ENCODE measurements around the gene NEAT1.

NEAT1 gene

GRCh38 chr11:65416341-65416824, 6.2 kb upstream of the NEAT1 start:
- no peak for FAIRE-seq
- TF ChIP-seq, protein P1, sequence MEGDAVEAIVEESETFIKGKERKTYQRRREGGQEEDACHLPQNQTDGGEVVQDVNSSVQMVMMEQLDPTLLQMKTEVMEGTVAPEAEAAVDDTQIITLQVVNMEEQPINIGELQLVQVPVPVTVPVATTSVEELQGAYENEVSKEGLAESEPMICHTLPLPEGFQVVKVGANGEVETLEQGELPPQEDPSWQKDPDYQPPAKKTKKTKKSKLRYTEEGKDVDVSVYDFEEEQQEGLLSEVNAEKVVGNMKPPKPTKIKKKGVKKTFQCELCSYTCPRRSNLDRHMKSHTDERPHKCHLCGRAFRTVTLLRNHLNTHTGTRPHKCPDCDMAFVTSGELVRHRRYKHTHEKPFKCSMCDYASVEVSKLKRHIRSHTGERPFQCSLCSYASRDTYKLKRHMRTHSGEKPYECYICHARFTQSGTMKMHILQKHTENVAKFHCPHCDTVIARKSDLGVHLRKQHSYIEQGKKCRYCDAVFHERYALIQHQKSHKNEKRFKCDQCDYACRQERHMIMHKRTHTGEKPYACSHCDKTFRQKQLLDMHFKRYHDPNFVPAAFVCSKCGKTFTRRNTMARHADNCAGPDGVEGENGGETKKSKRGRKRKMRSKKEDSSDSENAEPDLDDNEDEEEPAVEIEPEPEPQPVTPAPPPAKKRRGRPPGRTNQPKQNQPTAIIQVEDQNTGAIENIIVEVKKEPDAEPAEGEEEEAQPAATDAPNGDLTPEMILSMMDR (IDR thresholded peaks at IDR 0.05; ENCODE audit: insufficient read depth, missing control alignments): peak; percentile 90
- DNase-seq (ENCODE audit: insufficient read length, low spot score): peak; percentile 99

GRCh38 chr11:65416841-65417701, 5.5 kb upstream of the NEAT1 start:
- TF ChIP-seq, protein P1 (IDR thresholded peaks at IDR 0.05; ENCODE audit: insufficient read depth, missing control alignments): no peak
- no peak for DNase-seq (ENCODE audit: insufficient read length, low spot score)
- no peak for FAIRE-seq

DNA sequence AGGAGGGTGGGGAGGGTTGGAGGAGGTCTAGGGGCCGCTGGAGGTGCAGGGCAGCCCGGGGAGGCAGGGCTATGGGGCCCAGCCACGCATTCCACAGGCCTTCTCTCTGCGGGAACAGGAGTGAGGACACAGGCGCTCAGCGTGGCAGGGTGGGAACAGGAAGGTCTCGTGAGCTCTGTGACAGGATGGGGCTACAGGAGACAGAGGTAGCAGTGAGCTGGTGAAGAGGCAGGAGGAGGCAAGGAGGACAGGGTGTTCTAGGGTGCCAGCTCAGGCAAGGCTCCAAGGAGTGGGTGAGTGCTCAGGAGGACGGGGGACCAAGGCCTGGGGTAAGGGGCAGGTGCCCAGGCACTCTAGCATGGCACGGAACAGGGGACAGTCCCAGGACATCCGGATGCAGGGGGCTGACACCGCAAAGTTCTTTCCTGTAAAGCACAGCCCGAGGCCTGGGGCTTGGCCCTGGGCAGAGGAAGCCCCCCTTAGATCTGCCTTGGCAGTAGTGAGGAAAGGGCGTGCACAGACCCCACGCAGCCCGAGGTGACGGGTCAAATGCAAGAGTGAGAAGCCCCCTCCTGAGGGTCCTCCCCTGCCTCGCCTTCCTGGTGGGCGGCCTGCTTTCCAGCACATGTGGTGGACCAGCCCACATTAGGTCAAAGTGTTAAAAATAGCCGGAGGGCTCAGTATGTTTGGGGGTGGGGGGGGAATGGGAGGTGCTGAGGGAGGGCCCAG, 4.7 kb upstream of the NEAT1 start:
- DNase-seq (ENCODE audit: insufficient read length, low spot score) (no peak), FAIRE-seq (no peak)
- TF ChIP-seq, protein P1 (IDR thresholded peaks at IDR 0.05; ENCODE audit: insufficient read depth, missing control alignments): no peak

DNA sequence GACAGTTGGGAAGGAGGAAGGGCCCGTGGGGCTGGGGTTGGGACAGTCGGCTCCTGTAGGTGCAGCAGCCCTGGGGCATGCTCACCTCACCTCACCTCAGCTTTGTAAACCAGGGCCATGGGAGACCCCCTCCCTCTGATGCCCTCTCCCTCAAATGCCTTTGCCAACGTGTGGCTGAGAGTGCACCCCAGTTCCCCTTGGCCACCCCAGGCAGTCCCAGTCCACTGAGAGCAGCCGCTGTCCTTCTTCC, 4.2 kb upstream of the NEAT1 start:
- DNase-seq (ENCODE audit: insufficient read length, low spot score) (no peak), FAIRE-seq (no peak)
- TF ChIP-seq, protein P1 (IDR thresholded peaks at IDR 0.05; ENCODE audit: insufficient read depth, missing control alignments): no peak

DNA sequence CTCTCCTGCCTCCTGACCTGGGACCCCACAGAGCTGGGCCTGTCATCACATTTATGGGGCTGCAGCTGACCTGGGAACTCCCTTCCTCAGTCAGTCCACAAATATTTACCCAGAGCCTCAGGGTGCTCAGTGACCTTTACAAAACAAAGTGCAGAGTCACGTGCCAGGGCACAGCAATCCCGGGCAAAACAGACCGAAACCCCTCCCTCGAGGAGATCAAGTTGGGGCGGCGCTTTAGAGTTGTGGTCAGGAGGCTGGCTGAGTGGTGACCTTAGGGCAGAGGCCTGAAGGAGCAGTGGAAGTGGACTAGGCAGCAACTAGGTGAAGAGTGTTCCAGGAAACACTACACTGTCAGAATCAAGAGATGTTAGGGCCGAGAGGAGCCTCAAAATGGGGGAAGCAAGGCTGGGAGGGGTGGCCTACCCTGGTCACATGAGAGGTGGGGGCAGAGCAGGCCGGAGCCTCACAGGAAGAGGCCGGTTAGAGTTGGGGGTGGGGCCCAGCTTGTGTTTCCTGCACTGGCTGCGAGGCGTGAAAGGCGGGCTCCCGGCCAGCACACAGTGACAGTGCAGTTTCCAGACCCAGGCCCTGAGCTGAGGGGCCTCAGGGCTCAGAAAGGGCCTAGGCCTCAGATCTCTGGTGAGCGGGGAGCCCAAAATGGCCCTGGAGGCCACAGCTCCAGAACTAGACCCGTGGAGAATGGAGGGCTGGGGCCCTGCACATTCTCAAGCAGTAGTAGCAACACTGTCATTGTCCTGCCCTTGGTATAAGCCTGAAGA, 3.7 kb upstream of the NEAT1 start:
- no peak for DNase-seq (ENCODE audit: insufficient read length, low spot score)
- no peak for FAIRE-seq
- TF ChIP-seq, protein P1 (IDR thresholded peaks at IDR 0.05; ENCODE audit: insufficient read depth, missing control alignments): no peak

DNA sequence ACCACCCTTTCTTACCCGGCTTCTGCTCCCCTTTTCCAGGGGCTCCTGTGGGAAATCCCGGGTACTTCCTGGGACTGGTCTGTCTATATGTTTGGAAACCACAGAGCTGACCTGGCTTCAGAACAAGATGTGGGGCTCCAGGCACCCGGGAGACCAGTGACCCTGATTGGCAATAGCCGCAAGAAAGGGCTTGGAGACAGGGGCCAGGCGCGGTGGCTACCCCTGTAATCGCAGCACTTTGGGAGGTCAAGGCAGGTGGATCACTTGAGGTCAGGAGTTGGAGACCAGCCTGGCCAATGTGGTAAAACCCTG, 3.2 kb upstream of the NEAT1 start:
- DNase-seq (ENCODE audit: insufficient read length, low spot score): no peak
- TF ChIP-seq, protein P1 (IDR thresholded peaks at IDR 0.05; ENCODE audit: insufficient read depth, missing control alignments): no peak
- no peak for FAIRE-seq
